Sigmoid colon (tissue), 3 donors: Measurements from ENCODE around the gene SP3.

Experiments used
- POLR2A ChIP-seq, 2 donors: fragments of 450-650 bp; IDR thresholded peaks; one replicate each; pipeline ENCODE4 v1.6.1; 2016; ENCODE audit warnings: antibody characterized with exemption in 2 of 2, mild to moderate bottlenecking in 2 of 2, moderate library complexity in 2 of 2
- TF ChIP-seq, protein P1 (sequence below), 4 experiments: fragments of 450-650 bp in 3 of 4; fragments of 200-600 bp in 1 of 4; IDR thresholded peaks; one replicate each; pipeline ENCODE4 v1.5.1; 2016 to 2019; ENCODE audit warnings: antibody characterized with exemption in 4 of 4, mild to moderate bottlenecking in 3 of 4, moderate library complexity in 2 of 4

DNA sequence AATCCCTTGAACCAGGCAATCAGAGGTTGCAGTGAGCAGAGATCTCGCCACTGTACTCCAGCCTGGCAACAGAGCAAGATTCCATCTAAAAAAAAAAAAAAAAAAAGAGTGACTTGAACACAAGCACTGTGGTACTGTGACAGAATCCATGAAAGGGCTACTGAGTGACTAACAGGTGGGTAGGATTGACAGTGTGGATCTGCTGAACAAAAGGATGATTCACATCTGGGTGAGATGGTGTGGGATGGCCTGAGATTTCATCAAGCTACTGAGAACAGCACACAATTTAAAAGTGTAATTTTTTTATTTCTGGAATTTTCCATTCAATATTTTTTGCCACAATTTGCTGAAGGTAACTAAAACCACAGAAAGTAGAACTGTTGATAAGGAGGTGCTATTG lies 13.3 kb upstream of the SP3 start:
- no peak for TF ChIP-seq POLR2A (IDR thresholded peaks at IDR 0.05)
- TF ChIP-seq, protein P1, sequence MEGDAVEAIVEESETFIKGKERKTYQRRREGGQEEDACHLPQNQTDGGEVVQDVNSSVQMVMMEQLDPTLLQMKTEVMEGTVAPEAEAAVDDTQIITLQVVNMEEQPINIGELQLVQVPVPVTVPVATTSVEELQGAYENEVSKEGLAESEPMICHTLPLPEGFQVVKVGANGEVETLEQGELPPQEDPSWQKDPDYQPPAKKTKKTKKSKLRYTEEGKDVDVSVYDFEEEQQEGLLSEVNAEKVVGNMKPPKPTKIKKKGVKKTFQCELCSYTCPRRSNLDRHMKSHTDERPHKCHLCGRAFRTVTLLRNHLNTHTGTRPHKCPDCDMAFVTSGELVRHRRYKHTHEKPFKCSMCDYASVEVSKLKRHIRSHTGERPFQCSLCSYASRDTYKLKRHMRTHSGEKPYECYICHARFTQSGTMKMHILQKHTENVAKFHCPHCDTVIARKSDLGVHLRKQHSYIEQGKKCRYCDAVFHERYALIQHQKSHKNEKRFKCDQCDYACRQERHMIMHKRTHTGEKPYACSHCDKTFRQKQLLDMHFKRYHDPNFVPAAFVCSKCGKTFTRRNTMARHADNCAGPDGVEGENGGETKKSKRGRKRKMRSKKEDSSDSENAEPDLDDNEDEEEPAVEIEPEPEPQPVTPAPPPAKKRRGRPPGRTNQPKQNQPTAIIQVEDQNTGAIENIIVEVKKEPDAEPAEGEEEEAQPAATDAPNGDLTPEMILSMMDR (IDR thresholded peaks at IDR 0.05) = no peak
